ENCODE data around the gene SGSH.

Gene SGSH

GRCh38 chr17:80264205-80265075, 44.3 kb upstream of the SGSH start:
- H3K36me3 ChIP-seq = peaks cover 6 to 47% (median 24%) of the 10 kb centered on the region in 3 donors
- H3K27me3 ChIP-seq = no peaks in the 10 kb centered on the region
- H3K4me3 ChIP-seq = peak overlapping the region; percentile 30 to 47
- intact Hi-C loops (cut with DNase I; ENCODE audit: low total_unique reads) = loop anchor here (5.0 kb wide), 2 partner anchors 117 to 162 kb away; partner anchors contain the start of genes EIF4A3 and GAA
- peak overlapping the region; percentile 39 to 99 for H3K27ac ChIP-seq
- no peak for DNase-seq
- peaks cover 0 to 39% (median 29%) of the 10 kb centered on the region in 4 donors for H3K4me1 ChIP-seq
- no peak for TF ChIP-seq CTCF (IDR thresholded peaks at IDR 0.05)
- H3K9me3 ChIP-seq = no peaks in the 10 kb centered on the region

GRCh38 chr17:80263253-80264204, 43.4 kb upstream of the SGSH start:
- Histone ChIP-seq H3K4me3 (peak overlapping the region; percentile 30 to 47), H3K27ac (peak overlapping the region; percentile 39 to 99), H3K27me3 (no peaks in the 10 kb centered on the region), H3K4me1 (peaks cover 0 to 39% (median 30%) of the 10 kb centered on the region in 4 donors), H3K9me3 (no peaks in the 10 kb centered on the region), H3K36me3 (peaks cover under 1 to 38% (median 17%) of the 10 kb centered on the region in 3 donors)
- TF ChIP-seq CTCF (IDR thresholded peaks at IDR 0.05) = no peak
- peak; percentile 87 to 90 for DNase-seq
- intact Hi-C loops (cut with DNase I; ENCODE audit: low total_unique reads) = loop anchor here (5.0 kb wide), 2 partner anchors 116 to 161 kb away; partner anchors contain the start of genes EIF4A3 and GAA

GRCh38 chr17:80262775-80263244, 42.7 kb upstream of the SGSH start:
- Histone ChIP-seq H3K27me3 (no peaks in the 10 kb centered on the region), H3K4me1 (peaks cover 0 to 39% (median 30%) of the 10 kb centered on the region in 4 donors), H3K27ac (peak overlapping the region; percentile 39 to 99), H3K36me3 (peaks cover 0 to 31% (median 17%) of the 10 kb centered on the region in 3 donors), H3K4me3 (peak overlapping the region; percentile 30 to 47), H3K9me3 (no peaks in the 10 kb centered on the region)
- TF ChIP-seq CTCF (IDR thresholded peaks at IDR 0.05) = no peak
- intact Hi-C loops (cut with DNase I; ENCODE audit: low total_unique reads) = loop anchor here (5.0 kb wide), 2 partner anchors 116 to 161 kb away; partner anchors contain the start of genes EIF4A3 and GAA
- no peak for DNase-seq

GRCh38 chr17:80262291-80262690, 42.2 kb upstream of the SGSH start:
- H3K27ac ChIP-seq = peak overlapping the region; percentile 93 to 99
- no peaks in the 10 kb centered on the region for H3K27me3 ChIP-seq
- TF ChIP-seq CTCF (IDR thresholded peaks at IDR 0.05) = no peak
- no peak for DNase-seq
- no peaks in the 10 kb centered on the region for H3K9me3 ChIP-seq
- H3K36me3 ChIP-seq = peaks cover 0 to 25% (median 17%) of the 10 kb centered on the region in 3 donors
- H3K4me3 ChIP-seq = peak overlapping the region in 1 of 2 donors; percentile 100
- intact Hi-C loops (cut with DNase I; ENCODE audit: low total_unique reads) = loop anchor here (5.0 kb wide), 2 partner anchors 115 to 160 kb away; partner anchors contain the start of genes EIF4A3 and GAA
- peaks cover 0 to 39% (median 30%) of the 10 kb centered on the region in 4 donors for H3K4me1 ChIP-seq

GRCh38 chr17:80261895-80262279, 41.8 kb upstream of the SGSH start:
- Histone ChIP-seq H3K36me3 (peaks cover 0 to 23% (median 16%) of the 10 kb centered on the region in 3 donors), H3K4me3 (peak overlapping the region; percentile 85 to 100), H3K27me3 (no peaks in the 10 kb centered on the region), H3K27ac (peak overlapping the region; percentile 93 to 99), H3K9me3 (no peaks in the 10 kb centered on the region), H3K4me1 (peaks cover 0 to 39% (median 30%) of the 10 kb centered on the region in 4 donors)
- TF ChIP-seq CTCF (IDR thresholded peaks at IDR 0.05) = no peak
- intact Hi-C loops (cut with DNase I; ENCODE audit: low total_unique reads) = loop anchor here (5.0 kb wide), 2 partner anchors 115 to 160 kb away; partner anchors contain the start of genes EIF4A3 and GAA
- DNase-seq = no peak

Data from tibial artery (tissue), 4 donors.